ENCODE measurements around the gene PRKN.

Gene PRKN

DNA sequence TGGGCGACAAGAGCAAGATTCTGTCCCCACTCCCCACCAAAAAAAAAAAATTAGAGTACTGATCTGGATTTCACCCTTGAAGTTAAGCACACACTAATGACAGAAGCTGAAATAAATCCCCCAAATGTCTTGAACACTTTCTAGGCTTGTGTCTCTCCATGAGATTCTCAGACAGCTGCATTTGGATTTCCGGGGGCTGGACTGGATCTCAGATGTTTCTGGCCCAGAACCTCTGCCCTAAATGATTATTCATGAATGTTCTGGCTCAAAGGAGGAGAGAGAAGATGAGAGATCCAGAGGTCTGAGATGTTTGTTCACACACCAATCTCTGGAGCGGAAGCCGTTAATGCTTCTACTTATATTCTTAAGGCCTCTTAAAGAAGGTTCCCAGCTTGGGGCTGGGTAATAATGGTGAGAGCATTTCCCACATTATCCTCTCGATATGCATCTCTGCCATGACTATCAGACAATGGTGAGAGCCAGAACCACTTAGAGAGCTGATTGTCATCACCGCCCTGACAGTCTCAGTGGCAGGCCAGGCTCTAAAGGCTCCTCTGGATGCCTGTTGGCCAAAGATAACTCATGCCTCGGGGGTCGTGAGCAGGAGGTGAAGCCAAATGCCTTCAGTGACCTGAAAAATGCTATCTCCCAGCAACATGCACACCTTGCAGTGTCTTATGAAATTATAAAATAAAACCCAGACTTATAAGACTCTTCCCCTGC, 1325.8 kb downstream of the PRKN start:
- TF ChIP-seq, protein P1, sequence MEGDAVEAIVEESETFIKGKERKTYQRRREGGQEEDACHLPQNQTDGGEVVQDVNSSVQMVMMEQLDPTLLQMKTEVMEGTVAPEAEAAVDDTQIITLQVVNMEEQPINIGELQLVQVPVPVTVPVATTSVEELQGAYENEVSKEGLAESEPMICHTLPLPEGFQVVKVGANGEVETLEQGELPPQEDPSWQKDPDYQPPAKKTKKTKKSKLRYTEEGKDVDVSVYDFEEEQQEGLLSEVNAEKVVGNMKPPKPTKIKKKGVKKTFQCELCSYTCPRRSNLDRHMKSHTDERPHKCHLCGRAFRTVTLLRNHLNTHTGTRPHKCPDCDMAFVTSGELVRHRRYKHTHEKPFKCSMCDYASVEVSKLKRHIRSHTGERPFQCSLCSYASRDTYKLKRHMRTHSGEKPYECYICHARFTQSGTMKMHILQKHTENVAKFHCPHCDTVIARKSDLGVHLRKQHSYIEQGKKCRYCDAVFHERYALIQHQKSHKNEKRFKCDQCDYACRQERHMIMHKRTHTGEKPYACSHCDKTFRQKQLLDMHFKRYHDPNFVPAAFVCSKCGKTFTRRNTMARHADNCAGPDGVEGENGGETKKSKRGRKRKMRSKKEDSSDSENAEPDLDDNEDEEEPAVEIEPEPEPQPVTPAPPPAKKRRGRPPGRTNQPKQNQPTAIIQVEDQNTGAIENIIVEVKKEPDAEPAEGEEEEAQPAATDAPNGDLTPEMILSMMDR (IDR thresholded peaks at IDR 0.05; ENCODE audit: low read length, missing control alignments) = no peak
- no peak for DNase-seq (ENCODE audit: low read depth)

GRCh38 chr6:161400671-161401070, 1326.9 kb downstream of the PRKN start:
- TF ChIP-seq, protein P1 (IDR thresholded peaks at IDR 0.05; ENCODE audit: low read length, missing control alignments) = no peak
- DNase-seq (ENCODE audit: low read depth) = no peak
- H3K4me3 ChIP-seq (replicated peaks; ENCODE audit: low read depth, low read length) = no peak overlapping the region

More for the DNA sequence above, 1325.8 kb downstream of the PRKN start:
- no peak overlapping the region for H3K4me3 ChIP-seq (replicated peaks; ENCODE audit: low read depth, low read length)

DNA sequence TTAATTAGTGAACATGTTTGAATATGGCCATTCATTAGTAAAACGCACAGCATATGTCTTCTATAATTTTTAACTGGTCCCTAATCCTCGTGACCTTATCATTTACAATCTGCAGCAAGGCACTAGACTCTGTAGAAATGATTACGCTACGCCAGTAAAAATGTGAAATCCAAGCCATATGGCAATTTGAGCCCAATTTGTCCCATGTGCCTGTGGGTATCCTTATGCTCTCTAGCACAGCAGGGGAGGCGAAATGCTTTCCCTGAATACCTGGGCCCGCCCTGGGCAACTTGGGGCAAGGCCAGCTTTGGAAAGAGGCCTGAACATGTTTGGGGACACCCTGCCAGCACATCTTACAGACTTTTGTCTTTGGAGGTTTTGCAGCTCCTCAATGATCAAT, 1331.0 kb downstream of the PRKN start:
- H3K4me3 ChIP-seq (replicated peaks; ENCODE audit: low read depth, low read length) = no peak overlapping the region
- TF ChIP-seq, protein P1 (IDR thresholded peaks at IDR 0.05; ENCODE audit: low read length, missing control alignments) = no peak
- no peak for DNase-seq (ENCODE audit: low read depth)

GRCh38 chr6:161395716-161396231, 1331.8 kb downstream of the PRKN start:
- DNase-seq (ENCODE audit: low read depth) = no peak
- TF ChIP-seq, protein P1 (IDR thresholded peaks at IDR 0.05; ENCODE audit: low read length, missing control alignments) = no peak
- H3K4me3 ChIP-seq (replicated peaks; ENCODE audit: low read depth, low read length) = no peak overlapping the region

GRCh38 chr6:161394437-161394836, 1333.1 kb downstream of the PRKN start:
- DNase-seq (ENCODE audit: low read depth) = no peak
- TF ChIP-seq, protein P1 (IDR thresholded peaks at IDR 0.05; ENCODE audit: low read length, missing control alignments) = no peak
- H3K4me3 ChIP-seq (replicated peaks; ENCODE audit: low read depth, low read length) = no peak overlapping the region

DNA sequence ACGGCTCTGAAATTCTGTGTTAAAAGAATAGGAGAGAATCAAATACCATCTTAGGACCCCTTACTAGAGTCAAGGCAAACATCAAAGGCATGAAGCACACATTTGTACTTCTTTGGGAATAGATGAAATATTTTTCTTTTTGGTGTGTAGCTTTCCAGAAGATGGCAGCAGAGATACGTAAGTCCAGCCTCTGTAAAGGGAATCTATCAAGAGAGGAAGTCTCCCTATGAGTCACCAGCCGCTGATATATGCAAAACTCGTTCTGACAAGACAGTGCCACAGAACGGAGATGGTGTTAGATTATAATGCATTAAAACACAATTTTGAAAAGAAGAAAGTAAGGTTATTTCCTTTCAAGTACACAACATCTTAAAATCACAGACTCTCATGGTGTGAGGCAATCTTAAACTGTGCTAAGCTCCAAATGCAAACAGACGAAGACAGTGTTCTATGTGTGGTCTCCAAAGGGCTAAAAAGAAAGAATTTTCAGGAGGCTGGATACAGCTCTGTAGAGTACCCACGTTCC, 1333.7 kb downstream of the PRKN start:
- peak overlapping the region; percentile 2 for H3K4me3 ChIP-seq (replicated peaks; ENCODE audit: low read depth, low read length)
- peak; percentile 92 for DNase-seq (ENCODE audit: low read depth)

More for the DNA sequence above, 1333.7 kb downstream of the PRKN start:
- TF ChIP-seq, protein P1 (IDR thresholded peaks at IDR 0.05; ENCODE audit: low read length, missing control alignments) = peak; percentile 68
